Activated T-helper 17 cell treated with anti-CD3 and anti-CD28 coated beads, Interleukin-2, amount 50 U/mL, for 72 hours (primary cell): ENCODE data around the gene NDST1. TPM values are rescaled to one million over a fixed set of nuclear protein-coding genes. Genes with fewer than 3 reads are reported as not detected.

Experiments used
- ATAC-seq: fragments of 150-1000 bp; cut with Tn5 transposase; replicated peaks from 2 replicates; pipeline ENCODE4 v1.10.0; 2021; ENCODE audit warnings: mild to moderate bottlenecking, moderate library complexity
- H3K27ac Mint-ChIP-seq: one replicate; pipeline ENCODE4 v1.8.0; 2022; ENCODE audit warnings: mixed read lengths
- H3K27me3 Mint-ChIP-seq: one replicate; pipeline ENCODE4 v1.8.0; 2022; ENCODE audit warnings: mixed read lengths
- H3K36me3 Mint-ChIP-seq: one replicate; pipeline ENCODE4 v1.8.0; 2022; ENCODE audit warnings: low read depth, mild to moderate bottlenecking, mixed read lengths
- H3K4me1 Mint-ChIP-seq: one replicate; pipeline ENCODE4 v1.8.0; 2022; ENCODE audit warnings: mixed read lengths
- H3K4me3 Mint-ChIP-seq: one replicate; pipeline ENCODE4 v1.8.0; 2022; ENCODE audit warnings: mild to moderate bottlenecking, mixed read lengths
- H3K9me3 Mint-ChIP-seq: one replicate; pipeline ENCODE4 v1.8.0; 2022; ENCODE audit warnings: mixed read lengths
- total RNA-seq, 2 donors: library from RNA; stranded (reverse); gene quantifications; one replicate each; pipeline ENCODE4 v1.2.3, GENCODE V29; 2022

NDST1 gene
- total RNA-seq, 2 donors from 2014 or later = 0.48 to 1.8 TPM

DNA sequence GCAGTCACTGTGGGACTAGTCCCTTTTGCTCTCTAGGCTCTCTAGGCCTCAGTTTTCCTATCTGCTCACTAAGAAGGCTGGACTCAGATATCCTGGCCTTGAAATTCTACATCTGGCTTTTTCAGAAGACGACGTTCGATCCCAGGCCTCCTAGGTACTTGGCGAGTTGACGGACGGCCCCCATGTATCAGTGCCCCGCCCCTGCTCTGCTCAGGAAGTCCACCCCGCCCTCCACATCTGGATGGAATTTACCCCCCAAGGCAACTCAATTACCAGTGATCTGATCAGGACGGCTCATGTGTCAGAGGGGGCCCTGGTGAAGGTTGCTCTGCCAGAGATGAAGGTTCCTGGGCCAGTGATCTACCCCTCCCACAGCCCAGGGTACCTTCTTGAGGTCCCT, 88.4 kb downstream of the NDST1 start:
- Mint-ChIP-seq H3K4me1 (no peaks in the 10 kb centered on the region), H3K27me3 (no peaks in the 10 kb centered on the region), H3K27ac (no peak overlapping the region), H3K4me3 (no peak overlapping the region), H3K9me3 (no peaks in the 10 kb centered on the region), H3K36me3 (no peaks in the 10 kb centered on the region)
- ATAC-seq = no peak

DNA sequence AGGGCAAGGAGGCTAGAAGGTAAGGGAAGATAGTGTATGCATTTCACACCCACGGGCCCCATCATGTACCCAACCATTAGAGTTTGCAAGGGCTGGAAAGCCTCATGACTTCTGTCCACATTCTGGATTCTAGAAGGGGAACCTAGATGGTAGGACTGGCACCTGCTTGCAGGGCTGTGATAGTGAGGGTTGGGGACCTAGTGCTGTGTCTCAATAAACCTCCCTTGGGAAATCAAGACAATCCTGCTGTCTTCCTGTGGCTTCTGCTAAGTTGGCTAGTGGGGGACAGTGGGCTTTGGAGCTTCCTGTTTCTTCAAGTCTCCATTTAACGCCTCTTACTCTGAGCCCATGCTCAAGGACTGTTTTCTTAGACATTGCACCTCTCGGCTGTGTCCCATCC, 88.9 kb downstream of the NDST1 start:
- no peaks in the 10 kb centered on the region for H3K36me3 Mint-ChIP-seq

DNA sequence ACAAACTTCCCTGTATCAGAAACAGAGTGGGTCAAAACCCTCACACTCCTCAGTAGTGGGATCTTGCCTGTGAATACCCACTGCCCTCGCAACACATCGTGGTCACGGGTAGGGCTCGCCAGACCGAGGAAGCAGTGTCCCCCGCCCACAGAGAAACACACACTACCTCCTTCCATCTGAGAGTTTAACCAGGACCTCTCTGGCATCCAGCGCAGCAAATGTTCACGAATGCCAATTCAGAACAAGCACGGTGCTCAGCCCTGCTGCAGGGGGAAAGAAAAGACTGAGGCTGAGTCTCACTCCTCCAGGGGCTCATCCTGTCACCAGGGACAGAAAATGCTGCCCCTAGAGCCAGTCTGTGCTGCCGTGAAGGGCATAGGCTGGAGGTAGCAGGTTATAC, 90.1 kb downstream of the NDST1 start:
- no peaks in the 10 kb centered on the region for H3K36me3 Mint-ChIP-seq
- H3K27me3 Mint-ChIP-seq = no peaks in the 10 kb centered on the region
- H3K4me3 Mint-ChIP-seq = no peak overlapping the region
- H3K9me3 Mint-ChIP-seq = no peaks in the 10 kb centered on the region
- no peak overlapping the region for H3K27ac Mint-ChIP-seq
- ATAC-seq = no peak
- no peaks in the 10 kb centered on the region for H3K4me1 Mint-ChIP-seq

More for the DNA sequence above, 88.9 kb downstream of the NDST1 start:
- H3K27me3 Mint-ChIP-seq = no peaks in the 10 kb centered on the region
- no peaks in the 10 kb centered on the region for H3K9me3 Mint-ChIP-seq
- no peaks in the 10 kb centered on the region for H3K4me1 Mint-ChIP-seq
- no peak for ATAC-seq
- no peak overlapping the region for H3K4me3 Mint-ChIP-seq
- H3K27ac Mint-ChIP-seq = no peak overlapping the region

DNA sequence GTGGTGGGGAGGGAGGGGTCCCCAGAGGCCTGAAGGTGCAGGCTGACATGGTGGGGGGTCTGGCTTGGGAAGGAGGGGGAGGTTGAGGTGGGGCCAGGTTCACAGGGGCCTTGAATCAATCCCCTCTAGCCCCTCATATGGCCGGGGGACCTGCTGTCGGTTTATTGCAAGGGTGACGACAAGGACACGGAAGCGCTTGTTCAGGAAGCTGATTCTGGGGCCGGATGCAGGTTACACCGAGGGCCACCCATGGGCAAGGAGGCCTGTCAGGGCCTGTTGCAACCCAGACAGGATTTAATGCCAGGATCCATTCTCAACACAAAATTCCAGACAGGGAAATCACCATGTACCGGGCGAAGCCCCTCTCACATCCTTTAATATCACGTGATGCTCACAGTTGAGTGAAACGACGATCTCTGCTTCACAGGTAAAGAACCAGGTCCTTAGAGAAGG, 90.9 kb downstream of the NDST1 start:
- H3K4me3 Mint-ChIP-seq = no peak overlapping the region
- H3K4me1 Mint-ChIP-seq = no peaks in the 10 kb centered on the region
- H3K9me3 Mint-ChIP-seq = no peaks in the 10 kb centered on the region
- no peaks in the 10 kb centered on the region for H3K27me3 Mint-ChIP-seq
- H3K27ac Mint-ChIP-seq = no peak overlapping the region
- H3K36me3 Mint-ChIP-seq = no peaks in the 10 kb centered on the region
- ATAC-seq = no peak

DNA sequence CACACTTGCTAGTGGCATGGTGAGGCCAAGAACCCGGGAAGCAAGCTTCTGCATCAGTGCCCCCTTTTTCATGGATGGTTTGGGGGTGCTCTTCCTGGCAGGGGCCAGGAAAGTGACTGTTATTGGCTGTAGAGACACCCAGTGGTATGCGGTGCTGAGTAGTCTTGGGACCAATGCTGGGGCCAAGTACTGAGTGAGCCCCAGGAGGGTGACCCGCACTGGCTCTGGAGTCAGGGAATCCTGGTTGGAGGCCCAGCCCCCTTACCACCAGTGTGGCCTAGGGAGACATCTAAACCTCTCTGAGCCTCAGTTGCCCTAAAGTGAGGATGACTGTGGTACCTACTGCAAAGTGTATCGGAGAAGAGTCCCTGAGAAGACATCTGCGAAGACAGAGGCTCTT, 91.3 kb downstream of the NDST1 start:
- Mint-ChIP-seq H3K27ac (no peak overlapping the region), H3K9me3 (no peaks in the 10 kb centered on the region), H3K4me3 (no peak overlapping the region)

DNA sequence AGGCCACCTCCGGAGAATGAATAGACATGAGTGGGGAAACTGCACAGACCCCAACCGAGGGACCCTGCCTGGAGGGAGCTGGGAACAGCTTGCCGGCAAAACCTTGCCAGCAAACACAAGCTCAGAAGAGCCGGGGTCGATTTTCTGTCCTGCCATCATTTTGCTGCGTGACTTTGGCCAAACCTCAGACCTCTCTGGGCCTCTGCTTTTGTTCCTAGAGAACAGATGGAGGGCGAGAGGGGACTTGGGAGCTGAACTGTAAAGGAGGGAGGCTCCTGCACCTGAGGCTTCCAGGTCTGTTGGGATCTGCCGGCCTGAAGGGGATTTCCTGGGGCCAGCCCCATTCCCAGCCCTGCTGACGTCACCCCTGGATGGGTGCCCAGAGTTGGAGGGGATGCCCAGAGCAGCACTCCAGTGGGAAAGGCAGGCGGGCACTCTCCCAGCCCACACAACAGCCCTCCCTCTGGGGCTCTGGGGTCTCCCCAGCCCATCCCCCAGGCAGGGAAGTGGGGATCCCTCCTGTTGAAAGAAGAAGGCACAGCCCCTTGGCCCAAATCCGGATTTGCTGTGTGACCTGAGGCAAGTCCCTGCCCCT, 92.1 kb downstream of the NDST1 start:
- ATAC-seq = no peak
- H3K4me1 Mint-ChIP-seq = no peaks in the 10 kb centered on the region
- H3K27me3 Mint-ChIP-seq = no peaks in the 10 kb centered on the region
- no peak overlapping the region for H3K27ac Mint-ChIP-seq
- no peaks in the 10 kb centered on the region for H3K9me3 Mint-ChIP-seq
- H3K4me3 Mint-ChIP-seq = no peak overlapping the region
- no peaks in the 10 kb centered on the region for H3K36me3 Mint-ChIP-seq

More for the DNA sequence above, 91.3 kb downstream of the NDST1 start:
- Mint-ChIP-seq H3K36me3 (no peaks in the 10 kb centered on the region), H3K4me1 (no peaks in the 10 kb centered on the region), H3K27me3 (no peaks in the 10 kb centered on the region)
- no peak for ATAC-seq

- H3K27ac Mint-ChIP-seq = no peak overlapping the region
- H3K36me3 Mint-ChIP-seq = no peaks in the 10 kb centered on the region
Observed at GRCh38 chr5:150600616-150601490, 92.9 kb downstream of the NDST1 start.

GRCh38 chr5:150601491-150602345, 93.8 kb downstream of the NDST1 start:
- Mint-ChIP-seq H3K4me1 (no peaks in the 10 kb centered on the region), H3K36me3 (no peaks in the 10 kb centered on the region), H3K27me3 (no peaks in the 10 kb centered on the region), H3K27ac (no peak overlapping the region), H3K9me3 (no peaks in the 10 kb centered on the region), H3K4me3 (no peak overlapping the region)
- ATAC-seq = no peak

More at GRCh38 chr5:150600616-150601490, 92.9 kb downstream of the NDST1 start:
- no peak overlapping the region for H3K4me3 Mint-ChIP-seq
- no peaks in the 10 kb centered on the region for H3K27me3 Mint-ChIP-seq
- no peak for ATAC-seq
- H3K9me3 Mint-ChIP-seq = no peaks in the 10 kb centered on the region
- no peaks in the 10 kb centered on the region for H3K4me1 Mint-ChIP-seq

- H3K9me3 Mint-ChIP-seq = no peaks in the 10 kb centered on the region
- H3K4me3 Mint-ChIP-seq = no peak overlapping the region
- H3K36me3 Mint-ChIP-seq = no peaks in the 10 kb centered on the region
- H3K27me3 Mint-ChIP-seq = no peaks in the 10 kb centered on the region
- no peak overlapping the region for H3K27ac Mint-ChIP-seq
- ATAC-seq = no peak
- H3K4me1 Mint-ChIP-seq = no peaks in the 10 kb centered on the region
Observed at GRCh38 chr5:150603052-150603451, 95.1 kb downstream of the NDST1 start.

GRCh38 chr5:150603491-150603890, 95.6 kb downstream of the NDST1 start:
- Mint-ChIP-seq H3K36me3 (no peaks in the 10 kb centered on the region), H3K27ac (no peak overlapping the region), H3K4me1 (no peaks in the 10 kb centered on the region), H3K4me3 (no peak overlapping the region), H3K9me3 (no peaks in the 10 kb centered on the region), H3K27me3 (no peaks in the 10 kb centered on the region)
- ATAC-seq = no peak

DNA sequence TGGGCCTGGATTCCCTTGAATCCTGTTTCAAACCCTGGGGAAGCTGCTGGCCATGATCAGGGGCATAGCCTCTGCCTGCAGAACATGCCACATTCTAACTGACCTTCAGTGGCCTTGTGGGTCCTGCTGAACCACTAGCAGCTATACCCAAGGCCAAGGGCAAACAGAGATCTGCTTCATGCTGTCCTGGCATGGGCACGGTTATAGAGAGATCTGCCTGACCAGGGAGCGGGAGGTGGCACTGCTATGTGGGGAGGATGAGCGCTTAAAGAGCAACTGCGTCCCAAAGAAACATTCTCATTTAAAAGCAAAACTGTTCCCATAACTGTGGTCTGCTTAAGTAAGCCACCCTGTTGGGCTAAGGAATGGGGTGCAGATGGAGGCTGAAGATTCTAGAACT, 96.1 kb downstream of the NDST1 start:
- no peak for ATAC-seq
- no peak overlapping the region for H3K27ac Mint-ChIP-seq
- H3K4me3 Mint-ChIP-seq = no peak overlapping the region
- H3K4me1 Mint-ChIP-seq = no peaks in the 10 kb centered on the region
- no peaks in the 10 kb centered on the region for H3K36me3 Mint-ChIP-seq
- no peaks in the 10 kb centered on the region for H3K9me3 Mint-ChIP-seq
- H3K27me3 Mint-ChIP-seq = no peaks in the 10 kb centered on the region

DNA sequence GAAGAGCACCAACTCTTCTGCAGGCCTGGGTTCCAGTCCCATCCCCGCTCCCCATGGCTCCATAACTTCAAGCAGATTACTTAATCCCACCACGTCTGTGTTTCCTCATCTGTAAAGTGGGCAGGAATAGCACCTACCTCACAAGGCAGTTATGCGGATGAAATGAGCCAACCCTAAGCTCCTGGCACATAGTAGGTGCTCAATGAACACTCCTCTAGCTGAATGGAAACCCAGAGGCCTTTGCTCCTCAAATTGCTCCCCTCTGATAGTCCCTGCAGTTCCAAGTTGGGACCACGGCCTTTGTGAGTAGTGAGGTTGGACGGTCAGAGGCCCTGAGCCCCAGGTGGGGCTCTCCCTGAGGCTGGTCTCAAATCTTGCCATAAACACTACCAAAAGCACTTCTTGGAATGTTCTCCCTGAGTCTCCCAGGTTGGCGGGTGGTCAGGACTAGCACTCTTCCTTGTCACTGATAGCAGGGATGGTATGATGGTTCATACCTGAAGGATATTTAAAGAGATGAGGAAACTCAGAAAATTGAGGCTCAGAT, 97.0 kb downstream of the NDST1 start:
- no peaks in the 10 kb centered on the region for H3K9me3 Mint-ChIP-seq
- no peaks in the 10 kb centered on the region for H3K4me1 Mint-ChIP-seq
- H3K27ac Mint-ChIP-seq = no peak overlapping the region
- ATAC-seq = no peak
- no peaks in the 10 kb centered on the region for H3K36me3 Mint-ChIP-seq
- no peaks in the 10 kb centered on the region for H3K27me3 Mint-ChIP-seq
- no peak overlapping the region for H3K4me3 Mint-ChIP-seq

GRCh38 chr5:150605546-150605945, 97.6 kb downstream of the NDST1 start:
- H3K27me3 Mint-ChIP-seq = no peaks in the 10 kb centered on the region
- H3K27ac Mint-ChIP-seq = no peak overlapping the region
- no peaks in the 10 kb centered on the region for H3K4me1 Mint-ChIP-seq
- H3K4me3 Mint-ChIP-seq = no peak overlapping the region
- H3K36me3 Mint-ChIP-seq = no peaks in the 10 kb centered on the region
- no peak for ATAC-seq
- H3K9me3 Mint-ChIP-seq = no peaks in the 10 kb centered on the region

- Mint-ChIP-seq H3K27me3 (no peaks in the 10 kb centered on the region), H3K4me1 (no peaks in the 10 kb centered on the region), H3K4me3 (no peak overlapping the region), H3K36me3 (no peaks in the 10 kb centered on the region), H3K9me3 (no peaks in the 10 kb centered on the region), H3K27ac (no peak overlapping the region)
- ATAC-seq = no peak
Observed at GRCh38 chr5:150606476-150606875, 98.5 kb downstream of the NDST1 start.
